ENCODE results near the gene UNKL.

GRCh38 chr16:1441391-1441829 lies 26.9 kb upstream of the UNKL start:
- TF ChIP-seq CTCF (IDR thresholded peaks at IDR 0.05; ENCODE audit: borderline replicate concordance, extremely low read depth, low read length, poor library complexity, severe bottlenecking): no peak
- no peak for TF ChIP-seq EZH2 (IDR thresholded peaks at IDR 0.05; ENCODE audit: borderline replicate concordance, low read depth, low read length, severe bottlenecking)
